Gastroesophageal sphincter (tissue), 3 donors: ENCODE results near the gene BTBD9.

Experiments used
- EP300 ChIP-seq: sonication (generic); formaldehyde crosslinking; IDR thresholded peaks from one replicate; pipeline ENCODE4 v1.6.1; 2017; ENCODE audit warnings: antibody characterized with exemption, mild to moderate bottlenecking
- POLR2A ChIP-seq, 2 donors: fragments of 450-650 bp; IDR thresholded peaks; one replicate each; pipeline ENCODE4 v1.6.1; 2017; ENCODE audit warnings: antibody characterized with exemption in 2 of 2, mild to moderate bottlenecking in 2 of 2, moderate library complexity in 1 of 2
- POLR2AphosphoS5 ChIP-seq: sonication (generic); formaldehyde crosslinking; IDR thresholded peaks from one replicate; pipeline ENCODE4 v1.6.1; 2017; ENCODE audit warnings: antibody characterized with exemption
- TF ChIP-seq, protein P1 (sequence below), 4 experiments: fragments of 200-600 bp in 2 of 4; fragments of 450-650 bp in 2 of 4; sonication (generic) in 1 of 4; IDR thresholded peaks; one replicate each; pipeline ENCODE4 v1.5.1; 2017 to 2019; ENCODE audit warnings: antibody characterized with exemption in 4 of 4, mild to moderate bottlenecking in 2 of 4, moderate library complexity in 2 of 4

DNA sequence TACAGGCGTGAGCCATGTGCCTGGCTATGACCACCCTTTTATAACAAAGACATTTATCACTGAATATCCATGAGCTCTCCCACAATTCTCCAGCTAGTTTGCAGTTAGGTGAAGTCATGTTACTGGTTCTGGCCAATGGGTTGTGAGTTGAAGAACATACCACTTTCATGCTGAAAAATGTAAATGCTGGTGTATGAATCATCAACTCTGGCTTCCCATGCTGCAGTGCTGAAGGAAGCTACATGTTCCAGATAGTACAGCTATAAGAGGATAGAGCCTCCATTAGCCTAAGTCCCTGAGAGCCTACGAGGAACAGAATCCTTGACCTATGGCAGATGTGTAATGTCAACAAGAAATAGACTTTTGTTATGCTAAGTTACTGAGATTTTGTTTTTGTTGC, 180.4 kb downstream of the BTBD9 start:
- TF ChIP-seq POLR2A (IDR thresholded peaks at IDR 0.05) (no peak), EP300 (no peak), POLR2AphosphoS5 (no peak)
- TF ChIP-seq, protein P1, sequence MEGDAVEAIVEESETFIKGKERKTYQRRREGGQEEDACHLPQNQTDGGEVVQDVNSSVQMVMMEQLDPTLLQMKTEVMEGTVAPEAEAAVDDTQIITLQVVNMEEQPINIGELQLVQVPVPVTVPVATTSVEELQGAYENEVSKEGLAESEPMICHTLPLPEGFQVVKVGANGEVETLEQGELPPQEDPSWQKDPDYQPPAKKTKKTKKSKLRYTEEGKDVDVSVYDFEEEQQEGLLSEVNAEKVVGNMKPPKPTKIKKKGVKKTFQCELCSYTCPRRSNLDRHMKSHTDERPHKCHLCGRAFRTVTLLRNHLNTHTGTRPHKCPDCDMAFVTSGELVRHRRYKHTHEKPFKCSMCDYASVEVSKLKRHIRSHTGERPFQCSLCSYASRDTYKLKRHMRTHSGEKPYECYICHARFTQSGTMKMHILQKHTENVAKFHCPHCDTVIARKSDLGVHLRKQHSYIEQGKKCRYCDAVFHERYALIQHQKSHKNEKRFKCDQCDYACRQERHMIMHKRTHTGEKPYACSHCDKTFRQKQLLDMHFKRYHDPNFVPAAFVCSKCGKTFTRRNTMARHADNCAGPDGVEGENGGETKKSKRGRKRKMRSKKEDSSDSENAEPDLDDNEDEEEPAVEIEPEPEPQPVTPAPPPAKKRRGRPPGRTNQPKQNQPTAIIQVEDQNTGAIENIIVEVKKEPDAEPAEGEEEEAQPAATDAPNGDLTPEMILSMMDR (IDR thresholded peaks at IDR 0.05), result no peak
